GM23248 (cell line): ENCODE data around the gene RPL41.

ENCODE experiments used
- EZH2 ChIP-seq: fragments of 200-600 bp; sonication (generic); IDR thresholded peaks from 2 replicates; pipeline ENCODE4 v1.6.1; 2018; ENCODE audit warnings: antibody characterized with exemption, mild to moderate bottlenecking; ENCODE audit not compliant: insufficient read depth, poor library complexity, severe bottlenecking
- EZH2phosphoT487 ChIP-seq: fragments of 200-600 bp; sonication (generic); IDR thresholded peaks from 2 replicates; pipeline ENCODE4 v1.6.1; 2018; ENCODE audit warnings: antibody characterized with exemption, moderate library complexity, mild to moderate bottlenecking, low read depth; ENCODE audit not compliant: insufficient read depth

GRCh38 chr12:56160193-56160763 is 43.8 kb downstream of the RPL41 start:
- TF ChIP-seq EZH2 = no peak
- no peak for TF ChIP-seq EZH2phosphoT487
